RWPE1 (cell line): ENCODE measurements around the gene VSTM5.
"Not testable (repeated sequence)": the region's sequence is repeated elsewhere in the genome, so short reads cannot be mapped to it uniquely, and the experiment has no call there.

Experiments
- CTCF ChIA-PET: fragments of 350-600 bp; sonication (Branson Sonifier 250); formaldehyde crosslinking; extraction: SDS; loops from one replicate; lab custom pipeline; 2021; lab: Yijun Ruan, JAX
- POLR2A ChIA-PET: fragments of 400-600 bp; formaldehyde crosslinking; extraction: SDS; loops from one replicate; lab custom pipeline; 2020; ENCODE audit warnings: antibody characterized with exemption; ENCODE audit not compliant: low non-redundant PET; lab: Yijun Ruan, JAX
- DNase-seq: peaks from one replicate; pipeline ENCODE4 v3.0.0; 2012; ENCODE audit warnings: low spot score
- H3K27ac ChIP-seq: fragments of 450-650 bp; 2 replicates; pipeline ENCODE4 v1.5.1; 2017
- CTCF ChIP-seq: fragments of 450-650 bp; conservative IDR thresholded peaks from 2 replicates; pipeline ENCODE4 v1.5.1; 2017; ENCODE audit warnings: low read depth, mild to moderate bottlenecking

The VSTM5 gene, protein sequence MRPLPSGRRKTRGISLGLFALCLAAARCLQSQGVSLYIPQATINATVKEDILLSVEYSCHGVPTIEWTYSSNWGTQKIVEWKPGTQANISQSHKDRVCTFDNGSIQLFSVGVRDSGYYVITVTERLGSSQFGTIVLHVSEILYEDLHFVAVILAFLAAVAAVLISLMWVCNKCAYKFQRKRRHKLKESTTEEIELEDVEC

DNA sequence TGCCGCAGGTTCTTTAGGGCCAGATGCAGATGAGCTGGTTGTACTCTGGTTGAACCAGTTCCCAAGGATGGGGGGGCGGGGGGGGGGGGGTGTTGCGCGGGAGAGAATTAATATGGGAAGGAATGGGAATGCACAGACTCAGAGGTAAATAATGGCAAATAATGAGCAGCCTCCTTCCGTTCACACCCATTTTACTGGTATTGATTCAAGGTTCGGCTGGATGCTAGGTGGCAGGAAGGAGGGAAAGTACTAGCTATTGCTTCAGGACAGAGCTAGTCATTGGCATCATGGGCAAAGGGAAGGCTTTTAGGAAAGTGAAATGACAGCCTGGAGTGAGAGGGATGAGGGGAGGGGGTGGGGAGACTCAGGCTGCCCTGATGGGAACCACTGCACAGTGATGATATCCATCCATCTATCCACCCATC is at the start of gene VSTM5:
VSTM5 (minus strand) TSS at position 25 of the 425 bp plus-strand sequence. CDS start 116 bp downstream, outside the sequence.
- ChIA-PET POLR2A (interaction anchor here (0.8 kb wide), 1 partner anchor 9 kb away, joined by 5 read pairs; no protein-coding TSS in a partner anchor), CTCF (interaction anchor here (0.7 kb wide), 1 partner anchor 927 kb away, joined by 3 read pairs; no protein-coding TSS in a partner anchor)
- peak; percentile 38 for DNase-seq
- no peak for TF ChIP-seq CTCF
- no peak within 1 kb of the TSS for H3K27ac ChIP-seq

- DNase-seq = peak; percentile 46
- H3K27ac ChIP-seq = no peak overlapping the region
- TF ChIP-seq CTCF = peak; percentile 73
- POLR2A ChIA-PET = no interaction called here
- CTCF ChIA-PET = interaction anchor here (0.5 to 1.8 kb wide), 38 partner anchors 9 to 945 kb away, joined by 3 to 19 read pairs (median 4); partner anchors contain the start of gene C11orf97
These were observed 44.9 kb upstream of the VSTM5 start for GRCh38 chr11:93895106-93895862.

- TF ChIP-seq CTCF = no peak
- no peak overlapping the region for H3K27ac ChIP-seq
- POLR2A ChIA-PET = no interaction called here
- DNase-seq = no peak
- CTCF ChIA-PET = interaction anchor here (0.7 to 0.8 kb wide), 2 partner anchors 46 to 615 kb away, joined by 3 read pairs; no protein-coding TSS in a partner anchor
These were observed 40.1 kb upstream of the VSTM5 start for GRCh38 chr11:93890391-93891051.

DNA sequence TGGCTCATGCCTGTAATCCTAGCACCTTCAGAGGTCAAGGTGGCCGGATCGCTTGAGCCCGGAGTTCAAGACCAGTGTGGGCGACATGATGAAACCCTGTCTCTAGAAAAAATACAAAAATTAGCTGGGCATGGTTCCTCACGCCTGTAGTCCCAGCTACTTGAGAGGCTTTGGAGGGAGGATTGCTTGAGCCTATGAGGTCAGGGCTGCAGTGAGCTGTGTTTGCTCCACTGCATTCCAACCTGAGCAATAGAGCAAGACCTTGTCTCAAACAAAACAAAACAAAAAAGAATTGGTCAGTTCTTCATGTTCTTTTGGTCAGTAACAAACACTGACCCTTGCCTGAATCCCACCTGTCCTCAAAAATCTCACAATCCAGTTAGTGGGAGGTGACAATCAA is 36.7 kb upstream of the VSTM5 start:
- POLR2A ChIA-PET = no interaction called here
- no peak overlapping the region for H3K27ac ChIP-seq
- no peak for DNase-seq
- TF ChIP-seq CTCF = no peak
- CTCF ChIA-PET = no interaction called here

DNA sequence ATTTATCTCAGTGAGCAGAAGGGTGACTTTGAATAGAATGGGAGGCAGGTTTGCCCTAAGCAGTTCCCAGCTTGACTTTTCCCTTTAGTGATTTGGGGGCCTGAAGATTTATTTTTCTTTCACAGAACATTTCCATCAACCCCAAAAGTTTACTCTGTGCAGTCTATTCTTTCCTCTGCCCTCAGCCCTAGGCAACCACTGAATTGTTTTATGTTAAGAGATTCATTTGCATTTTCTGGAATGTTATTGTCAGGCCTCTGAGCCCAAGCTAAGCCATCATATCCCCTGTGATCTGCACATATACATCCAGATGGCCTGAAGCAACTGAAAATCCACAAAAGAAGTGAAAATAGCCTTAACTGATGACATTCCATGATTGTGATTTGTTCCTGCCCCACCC is 28.7 kb upstream of the VSTM5 start:
- CTCF ChIA-PET, POLR2A ChIA-PET, DNase-seq, H3K27ac ChIP-seq: not testable (repeated sequence)

GRCh38 chr11:93875637-93876036 is 25.2 kb upstream of the VSTM5 start:
- DNase-seq = no peak
- H3K27ac ChIP-seq = no peak overlapping the region
- ChIA-PET CTCF (interaction anchor here (0.6 to 0.9 kb wide), 2 partner anchors 19 to 225 kb away, joined by 3 read pairs; no protein-coding TSS in a partner anchor), POLR2A (no interaction called here)
- no peak for TF ChIP-seq CTCF
